ENCODE measurements around the gene AATK.

The AATK gene

DNA sequence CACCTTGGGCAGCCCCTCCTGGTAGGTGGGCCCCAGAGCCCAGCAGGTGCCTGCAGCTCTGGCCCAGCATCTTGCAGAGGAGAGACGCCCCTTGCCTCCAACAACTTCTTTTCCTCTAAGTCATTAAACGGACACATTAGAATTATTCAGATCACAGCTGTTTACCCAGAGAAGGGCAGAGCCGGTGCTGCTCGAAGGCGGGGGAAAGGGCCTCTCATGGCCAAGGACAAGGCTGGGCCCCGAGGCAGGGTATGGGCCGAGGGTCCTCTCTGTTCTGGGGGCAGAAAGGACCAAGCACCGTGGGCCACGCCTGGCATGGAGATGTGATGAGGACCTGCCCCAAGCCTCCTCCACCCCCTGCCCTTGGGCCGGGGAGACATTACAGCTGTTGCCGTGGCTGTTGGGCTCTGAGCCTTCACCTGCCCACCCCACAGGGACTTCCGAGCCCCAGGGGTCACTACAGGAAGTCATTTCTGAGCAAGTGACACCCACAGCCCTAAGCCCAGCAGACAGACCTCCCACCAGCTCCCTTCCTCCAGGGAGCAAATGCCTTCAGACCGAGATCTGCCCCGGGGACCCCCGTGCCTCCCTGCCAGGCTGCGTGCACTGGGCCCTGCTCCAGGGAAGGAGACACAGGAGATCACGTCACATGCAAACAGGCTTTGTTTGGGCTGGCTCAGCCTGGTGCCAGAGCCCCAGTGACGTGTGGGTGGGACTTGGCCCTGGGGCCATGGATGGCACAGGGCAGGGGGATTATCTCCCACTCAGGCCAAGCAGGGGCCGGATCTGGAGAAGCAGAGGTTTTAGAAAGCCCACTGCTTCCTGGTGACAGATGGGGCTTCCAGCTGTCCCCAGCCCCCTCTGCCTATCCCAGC, 1.4 kb downstream of the AATK start:
- no peaks in the 10 kb centered on the region for H3K4me1 Mint-ChIP-seq (ENCODE audit: low read depth)
- peaks cover 17% of the 10 kb centered on the region for H3K27me3 Mint-ChIP-seq (ENCODE audit: low read depth)
- no peak overlapping the region for H3K4me3 Mint-ChIP-seq
- no peaks in the 10 kb centered on the region for H3K36me3 Mint-ChIP-seq (ENCODE audit: low read depth)
- no peak overlapping the region for H3K27ac Mint-ChIP-seq
- H3K9me3 Mint-ChIP-seq: no peaks in the 10 kb centered on the region

DNA sequence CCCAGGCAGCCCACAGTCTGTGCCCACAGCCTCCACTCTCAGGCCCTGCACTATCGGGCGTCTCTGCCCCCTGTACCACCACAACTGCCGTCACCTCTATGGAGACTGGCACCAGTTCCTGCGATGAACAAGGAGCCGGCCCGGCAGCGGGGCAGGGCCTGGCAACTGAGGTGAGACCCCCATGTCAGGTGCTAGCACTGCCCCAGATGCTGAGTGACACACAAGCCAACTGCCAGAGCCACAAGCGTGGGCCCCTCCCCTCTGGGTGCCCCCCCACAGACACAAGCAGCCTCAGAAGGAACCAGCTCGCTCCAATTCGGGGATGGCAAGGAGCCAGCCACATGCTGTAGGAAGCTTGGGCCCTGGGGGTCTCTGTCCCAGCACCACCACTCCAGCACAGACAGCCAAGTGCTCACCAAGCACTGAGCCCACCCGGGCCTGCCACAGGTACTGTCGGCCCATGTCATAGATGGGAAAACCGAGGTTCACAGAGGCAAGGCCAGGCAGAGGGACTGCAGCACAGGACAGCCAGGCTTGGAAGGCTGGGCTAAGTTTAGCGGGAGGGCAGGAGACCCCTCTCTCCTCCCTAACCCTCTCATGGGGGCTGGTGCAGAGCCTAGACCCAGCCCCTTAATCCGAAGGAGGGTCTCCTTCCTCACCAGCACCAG, 2.2 kb downstream of the AATK start:
- Mint-ChIP-seq H3K27ac (no peak overlapping the region), H3K36me3 (ENCODE audit: low read depth) (no peaks in the 10 kb centered on the region), H3K4me3 (no peak overlapping the region), H3K4me1 (ENCODE audit: low read depth) (no peaks in the 10 kb centered on the region), H3K9me3 (no peaks in the 10 kb centered on the region), H3K27me3 (ENCODE audit: low read depth) (peaks cover 17% of the 10 kb centered on the region)

GRCh38 chr17:81163051-81163695, 2.8 kb downstream of the AATK start:
- Mint-ChIP-seq H3K27ac (no peak overlapping the region), H3K27me3 (ENCODE audit: low read depth) (peaks cover 17% of the 10 kb centered on the region), H3K4me3 (no peak overlapping the region), H3K36me3 (ENCODE audit: low read depth) (no peaks in the 10 kb centered on the region), H3K4me1 (ENCODE audit: low read depth) (no peaks in the 10 kb centered on the region), H3K9me3 (no peaks in the 10 kb centered on the region)

- H3K4me1 Mint-ChIP-seq (ENCODE audit: low read depth): no peaks in the 10 kb centered on the region
- no peak overlapping the region for H3K27ac Mint-ChIP-seq
- no peaks in the 10 kb centered on the region for H3K9me3 Mint-ChIP-seq
- H3K27me3 Mint-ChIP-seq (ENCODE audit: low read depth): peaks cover 17% of the 10 kb centered on the region
- H3K4me3 Mint-ChIP-seq: no peak overlapping the region
- H3K36me3 Mint-ChIP-seq (ENCODE audit: low read depth): no peaks in the 10 kb centered on the region
These were observed 3.5 kb downstream of the AATK start for GRCh38 chr17:81162491-81162890.

GRCh38 chr17:81161972-81162371, 4.0 kb downstream of the AATK start:
- H3K9me3 Mint-ChIP-seq: no peaks in the 10 kb centered on the region
- no peaks in the 10 kb centered on the region for H3K36me3 Mint-ChIP-seq (ENCODE audit: low read depth)
- peaks cover 12% of the 10 kb centered on the region for H3K27me3 Mint-ChIP-seq (ENCODE audit: low read depth)
- no peak overlapping the region for H3K4me3 Mint-ChIP-seq
- no peak overlapping the region for H3K27ac Mint-ChIP-seq
- H3K4me1 Mint-ChIP-seq (ENCODE audit: low read depth): no peaks in the 10 kb centered on the region

DNA sequence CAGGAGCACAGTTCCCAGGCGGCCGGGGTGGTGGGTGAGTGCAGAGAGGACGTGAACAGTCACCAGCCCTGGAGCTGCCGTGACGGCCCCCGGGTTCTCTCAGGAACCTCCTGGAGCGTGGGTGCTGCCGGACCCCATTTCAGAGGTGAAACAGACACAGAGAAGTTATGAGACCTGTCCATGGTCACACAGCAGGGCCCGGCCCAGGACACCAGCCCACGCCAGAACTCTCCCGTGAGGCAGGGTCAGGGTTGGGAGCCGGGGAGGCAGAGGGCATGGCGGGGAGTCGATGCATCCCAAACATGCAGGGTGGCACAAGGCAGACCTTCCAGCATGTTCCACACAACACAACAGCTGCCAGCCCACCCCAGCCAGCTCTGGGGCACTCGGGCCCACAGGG, 4.5 kb downstream of the AATK start:
- Mint-ChIP-seq H3K4me3 (no peak overlapping the region), H3K4me1 (ENCODE audit: low read depth) (no peaks in the 10 kb centered on the region), H3K9me3 (no peaks in the 10 kb centered on the region), H3K27me3 (ENCODE audit: low read depth) (peaks cover 8% of the 10 kb centered on the region), H3K36me3 (ENCODE audit: low read depth) (no peaks in the 10 kb centered on the region), H3K27ac (no peak overlapping the region)

- Mint-ChIP-seq H3K27ac (no peak overlapping the region), H3K36me3 (ENCODE audit: low read depth) (no peaks in the 10 kb centered on the region), H3K27me3 (ENCODE audit: low read depth) (peaks cover 8% of the 10 kb centered on the region)
These were observed 5.1 kb downstream of the AATK start for GRCh38 chr17:81160747-81161453.

DNA sequence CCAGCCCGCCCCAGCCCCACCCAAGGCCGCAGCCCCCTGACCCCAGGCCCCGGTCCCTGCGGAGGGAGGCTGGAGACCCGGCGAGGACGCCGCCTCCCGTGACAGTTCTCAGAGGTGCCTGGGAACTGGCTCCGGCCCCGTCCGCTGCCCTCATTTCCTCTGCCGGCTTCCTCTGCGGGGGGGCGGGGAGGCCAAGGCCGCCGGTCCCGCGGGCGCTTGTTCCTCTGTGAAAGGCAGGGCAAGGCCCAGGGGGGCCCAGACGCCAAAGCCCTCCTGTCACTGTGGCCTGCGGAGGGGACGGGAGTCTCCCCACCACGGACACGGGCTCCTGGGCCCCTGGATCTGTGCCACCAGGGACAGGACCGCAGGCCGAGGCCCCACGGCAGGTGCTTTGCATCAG, 5.7 kb downstream of the AATK start:
- no peak overlapping the region for H3K27ac Mint-ChIP-seq
- peaks cover 8% of the 10 kb centered on the region for H3K27me3 Mint-ChIP-seq (ENCODE audit: low read depth)
- H3K4me1 Mint-ChIP-seq (ENCODE audit: low read depth): no peaks in the 10 kb centered on the region
- H3K36me3 Mint-ChIP-seq (ENCODE audit: low read depth): no peaks in the 10 kb centered on the region
- no peaks in the 10 kb centered on the region for H3K9me3 Mint-ChIP-seq
- H3K4me3 Mint-ChIP-seq: no peak overlapping the region

More at GRCh38 chr17:81160747-81161453, 5.1 kb downstream of the AATK start:
- H3K4me1 Mint-ChIP-seq (ENCODE audit: low read depth): no peaks in the 10 kb centered on the region
- no peaks in the 10 kb centered on the region for H3K9me3 Mint-ChIP-seq
- H3K4me3 Mint-ChIP-seq: no peak overlapping the region

DNA sequence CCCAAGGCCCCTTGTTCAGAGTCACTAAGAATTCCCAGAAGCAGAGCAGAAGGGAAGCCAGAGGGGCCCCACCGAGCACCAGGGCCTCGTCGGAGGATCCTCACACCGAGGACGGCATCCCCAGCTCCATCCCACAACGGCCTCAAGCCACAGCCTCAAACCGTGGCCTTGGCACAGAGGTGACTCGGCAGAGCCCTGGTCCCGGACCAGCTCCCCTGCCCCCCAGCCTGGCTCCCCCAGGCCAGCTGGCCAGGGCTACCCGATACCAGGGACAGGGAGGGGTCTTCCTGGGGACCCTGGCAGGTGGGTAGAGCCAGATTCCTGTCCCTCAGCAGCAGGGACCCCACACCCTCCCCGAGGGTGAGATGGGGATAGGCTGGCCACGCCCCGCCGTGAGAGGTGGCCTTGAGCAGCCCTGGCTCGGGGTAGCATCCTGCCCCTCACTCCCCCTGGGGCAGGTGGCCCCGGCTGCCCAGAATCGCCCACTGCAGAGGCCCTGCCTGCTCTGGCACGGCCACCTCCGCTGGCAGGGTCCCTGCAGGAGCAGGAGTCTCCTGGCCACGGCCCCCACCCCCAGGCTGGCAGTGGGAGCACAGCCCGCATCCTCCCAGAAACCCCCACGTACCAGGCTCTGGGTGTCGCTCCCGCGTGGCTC, 6.3 kb downstream of the AATK start:
- H3K9me3 Mint-ChIP-seq: no peaks in the 10 kb centered on the region

GRCh38 chr17:81158688-81159590, 7.1 kb downstream of the AATK start:
- no peaks in the 10 kb centered on the region for H3K27me3 Mint-ChIP-seq (ENCODE audit: low read depth)
- H3K4me1 Mint-ChIP-seq (ENCODE audit: low read depth): no peaks in the 10 kb centered on the region
- no peaks in the 10 kb centered on the region for H3K9me3 Mint-ChIP-seq
- no peak overlapping the region for H3K27ac Mint-ChIP-seq
- H3K36me3 Mint-ChIP-seq (ENCODE audit: low read depth): no peaks in the 10 kb centered on the region
- H3K4me3 Mint-ChIP-seq: no peak overlapping the region

More for the DNA sequence above, 6.3 kb downstream of the AATK start:
- no peaks in the 10 kb centered on the region for H3K4me1 Mint-ChIP-seq (ENCODE audit: low read depth)
- H3K36me3 Mint-ChIP-seq (ENCODE audit: low read depth): no peaks in the 10 kb centered on the region
- no peak overlapping the region for H3K4me3 Mint-ChIP-seq
- H3K27me3 Mint-ChIP-seq (ENCODE audit: low read depth): peaks cover 7% of the 10 kb centered on the region
- no peak overlapping the region for H3K27ac Mint-ChIP-seq

GRCh38 chr17:81157848-81158687, 8.0 kb downstream of the AATK start:
- Mint-ChIP-seq H3K4me3 (no peak overlapping the region), H3K9me3 (no peaks in the 10 kb centered on the region), H3K4me1 (ENCODE audit: low read depth) (no peaks in the 10 kb centered on the region), H3K36me3 (ENCODE audit: low read depth) (no peaks in the 10 kb centered on the region), H3K27ac (no peak overlapping the region), H3K27me3 (ENCODE audit: low read depth) (no peaks in the 10 kb centered on the region)

DNA sequence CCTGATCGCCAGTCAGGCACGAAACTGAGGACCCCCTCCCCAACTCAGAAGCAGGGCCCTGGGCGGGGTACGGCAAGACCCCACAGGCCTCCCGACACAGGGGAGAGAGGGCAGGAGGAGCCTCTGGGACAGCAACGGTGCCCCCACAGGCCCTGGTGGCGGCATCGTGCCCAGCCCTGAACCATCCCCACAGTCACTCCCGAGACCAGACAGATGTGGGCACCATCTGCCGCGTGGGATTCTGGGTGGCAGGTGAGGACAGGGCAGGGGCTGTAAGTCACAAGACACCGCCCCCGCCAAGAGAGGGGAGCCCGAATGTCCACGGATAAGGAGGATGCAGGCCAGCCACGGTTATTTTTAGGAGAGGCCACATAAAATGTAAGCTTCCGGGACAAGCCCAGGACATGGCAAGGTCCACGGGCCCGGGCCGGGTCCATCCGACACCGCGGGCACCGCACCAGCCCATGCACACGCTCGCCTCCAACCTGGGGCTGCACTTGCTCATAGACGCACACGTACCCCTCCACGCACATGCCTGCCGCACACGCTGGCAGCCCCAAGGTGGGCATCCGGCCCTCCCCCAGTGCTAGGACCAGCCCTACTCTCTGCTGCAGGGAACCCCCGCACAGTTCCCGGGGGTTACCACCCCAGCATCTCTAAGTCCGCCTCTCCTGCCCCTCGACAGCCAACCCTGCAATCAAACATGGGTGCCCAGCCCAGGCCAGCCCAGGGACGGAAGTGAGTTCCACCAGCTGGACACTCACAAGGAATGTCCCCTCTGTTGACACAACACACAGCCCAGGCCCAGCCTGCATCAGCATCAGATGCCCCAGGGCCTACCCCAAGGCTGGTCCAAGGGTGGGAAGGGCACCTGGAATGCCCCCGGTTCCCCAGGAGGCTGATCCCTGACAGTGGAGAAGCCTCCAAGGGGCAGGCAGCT, 8.9 kb downstream of the AATK start:
- no peaks in the 10 kb centered on the region for H3K9me3 Mint-ChIP-seq

More for the DNA sequence above, 8.9 kb downstream of the AATK start:
- H3K4me3 Mint-ChIP-seq: no peak overlapping the region
- H3K4me1 Mint-ChIP-seq (ENCODE audit: low read depth): no peaks in the 10 kb centered on the region
- no peak overlapping the region for H3K27ac Mint-ChIP-seq
- H3K27me3 Mint-ChIP-seq (ENCODE audit: low read depth): no peaks in the 10 kb centered on the region
- H3K36me3 Mint-ChIP-seq (ENCODE audit: low read depth): no peaks in the 10 kb centered on the region

All from T-helper 1 cell treated with Interleukin-12 subunit alpha and Interleukin-12 subunit beta and Interleukin-4 antibody, amounts not matched to agents 30 μg/mL and 1 μg/mL, for 36 hours (primary cell).